ENCODE results near the gene KIRREL3. TPM values are rescaled to one million over a fixed set of nuclear protein-coding genes. Genes with fewer than 3 reads are reported as not detected.

Gene KIRREL3
- total and polyA plus RNA-seq, 2 of the 8 experiments (the other 6 are each of a cell fraction or from before 2014, with no cell fraction given), result 0.29 to 0.32 TPM

- Histone ChIP-seq H3K4me3 (ENCODE audit: extremely low read depth in 1 of 4, insufficient read depth in 2 of 4, low read depth in 3 of 4, low read length in 4 of 4) (no peak overlapping the region), H3K27ac (ENCODE audit: low read depth, low read length) (no peak overlapping the region), H3K36me3 (ENCODE audit: control insufficient read depth in 2 of 4, insufficient read depth in 4 of 4, low read length in 3 of 4) (no peaks in the 10 kb centered on the region), H2AFZ (ENCODE audit: low read length) (no peak overlapping the region), H2BK5ac (ENCODE audit: low read depth, low read length) (no peak overlapping the region), H3K56ac (replicated peaks; ENCODE audit: insufficient read length, low read depth, low read length) (no peak overlapping the region), H3K4ac (replicated peaks; ENCODE audit: insufficient read length, low read depth, low read length) (no peak overlapping the region), H3K4me2 (ENCODE audit: insufficient read depth in 1 of 2, low read depth in 2 of 2, low read length in 2 of 2) (no peak overlapping the region), H3K14ac (ENCODE audit: insufficient read length) (no peak overlapping the region), H3K18ac (ENCODE audit: extremely low read depth, low read length) (no peak overlapping the region), H4K8ac (ENCODE audit: extremely low read depth, insufficient read depth, low read length) (no peak overlapping the region), H3K9ac (replicated peaks in 1 of 4; ENCODE audit: extremely low read depth in 1 of 4, low read depth in 3 of 4, low read length in 3 of 4) (no peak overlapping the region), H3K27me3 (replicated peaks in 1 of 4; ENCODE audit: control insufficient read depth in 3 of 4, extremely low read depth in 1 of 4, insufficient read depth in 3 of 4, low read length in 3 of 4) (no peaks in the 10 kb centered on the region), H4K5ac (ENCODE audit: insufficient read length, low read depth, low read length) (no peak overlapping the region), H3K79me1 (ENCODE audit: low read depth, low read length) (no peaks in the 10 kb centered on the region), H3K23me2 (ENCODE audit: low read depth, low read length) (no peaks in the 10 kb centered on the region), H3K79me2 (ENCODE audit: control insufficient read depth in 1 of 2, insufficient read depth in 2 of 2, low read length in 2 of 2) (no peaks in the 10 kb centered on the region), H4K20me1 (replicated peaks in 1 of 2; ENCODE audit: control insufficient read depth in 1 of 2, insufficient read depth in 2 of 2, low read length in 2 of 2) (no peaks in the 10 kb centered on the region), H3K4me1 (replicated peaks in 1 of 4; ENCODE audit: control insufficient read depth in 3 of 4, insufficient read depth in 4 of 4, low read length in 3 of 4) (peaks cover 0 to 7% (median 2%) of the 10 kb centered on the region in 4 experiments; a peak in 3 of 7 replicates), H4K91ac (replicated peaks; ENCODE audit: insufficient read length, low read length) (no peak overlapping the region), H3K23ac (ENCODE audit: insufficient read length) (no peak overlapping the region), H2AK5ac (ENCODE audit: low read depth, low read length) (no peak overlapping the region), H2BK120ac (replicated peaks; ENCODE audit: low read depth, low read length) (no peak overlapping the region), H2BK15ac (ENCODE audit: low read length) (no peak overlapping the region), H2BK20ac (ENCODE audit: low read length) (no peak overlapping the region), H3K9me3 (ENCODE audit: insufficient read depth in 2 of 2, low read depth in 1 of 2, low read length in 1 of 2) (no peaks in the 10 kb centered on the region), H2BK12ac (ENCODE audit: low read depth, low read length) (no peak overlapping the region)
- ChIA-PET POLR2A (ENCODE audit: partially characterized antibody) (no interaction called here), CTCF (ENCODE audit: partially characterized antibody) (interaction anchor here (0.8 to 2.2 kb wide), 7 partner anchors 9 to 135 kb away, joined by 3 to 6 read pairs (median 3); no protein-coding TSS in a partner anchor)
- WGBS, 2 experiments (ENCODE audit: extremely low coverage in 1 of 2, insufficient coverage in 1 of 2, insufficient read length in 1 of 2, insufficient replicate concordance in 2 of 2, low coverage in 1 of 2, low lambda C conversion rate in 2 of 2, missing lambda C conversion rate in 1 of 2), result 94% methylated on average over 4 of the region's 4 CpGs; no CpG with 5 or more reads in 1 of the 2 experiments
- FAIRE-seq (no peak), DNase-seq (ENCODE audit: low read depth in 1 of 2, low spot score in 2 of 2) (no peak)
- TF ChIP-seq SRF (IDR thresholded peaks at IDR 0.05; ENCODE audit: low read depth, low read length) (no peak), CBX5 (IDR thresholded peaks at IDR 0.05; ENCODE audit: low read depth, low read length) (no peak), SIN3A (conservative IDR thresholded peaks at IDR 0.05 in 1 of 2, IDR thresholded peaks at IDR 0.05 in 1 of 2; ENCODE audit: low read depth in 1 of 2, low read length in 2 of 2) (no peak), GTF2F1 (IDR thresholded peaks at IDR 0.05; ENCODE audit: borderline replicate concordance, low read depth, low read length) (no peak), RXRA (IDR thresholded peaks at IDR 0.05; ENCODE audit: insufficient read depth, low read depth, low read length) (no peak), CTCF (IDR thresholded peaks at IDR 0.05; ENCODE audit: control extremely low read depth in 1 of 3, insufficient read depth in 1 of 3, low read depth in 1 of 3, low read length in 3 of 3) (no peak), ATF2 (IDR thresholded peaks at IDR 0.05; ENCODE audit: low read length) (no peak), E2F6 (IDR thresholded peaks at IDR 0.05) (no peak)
These were observed 258.0 kb downstream of the KIRREL3 start for GRCh38 chr11:126742582-126742981.

All from H1 (cell line).